C4-2B (cell line): Measurements from ENCODE around the gene SLC9C2.

Experiments
- H3K27ac ChIP-seq: fragments of 450-650 bp; 2 replicates; pipeline ENCODE4 v1.5.1; 2017
- CTCF ChIP-seq: fragments of 450-650 bp; conservative IDR thresholded peaks from 2 replicates; pipeline ENCODE4 v1.5.1; 2017; ENCODE audit warnings: mild to moderate bottlenecking
- ZFX ChIP-seq: fragments of 450-650 bp; IDR thresholded peaks from 2 replicates; pipeline ENCODE4 v1.6.1; 2017

Gene SLC9C2

GRCh38 chr1:173479649-173480048 lies 123.2 kb downstream of the SLC9C2 start:
- TF ChIP-seq ZFX = no peak
- no peak for TF ChIP-seq CTCF
- no peak overlapping the region for H3K27ac ChIP-seq

GRCh38 chr1:173478094-173478674 lies 124.7 kb downstream of the SLC9C2 start:
- H3K27ac ChIP-seq = peak overlapping the region; percentile 100
- TF ChIP-seq CTCF (no peak), ZFX (no peak)

GRCh38 chr1:173477286-173478093 lies 125.4 kb downstream of the SLC9C2 start, which contains the start of gene PRDX6:
Gene PRDX6 (plus strand): TSS chr1:173477335. CDS start chr1:173477398, 63 bp downstream.
- TF ChIP-seq CTCF (no peak), ZFX (peak; percentile 84)
- peak within 1 kb of the TSS; percentile 100 for H3K27ac ChIP-seq

GRCh38 chr1:173476665-173477285 lies 126.1 kb downstream of the SLC9C2 start:
- peak overlapping the region; percentile 100 for H3K27ac ChIP-seq
- no peak for TF ChIP-seq CTCF
- no peak for TF ChIP-seq ZFX

GRCh38 chr1:173476197-173476664 lies 126.6 kb downstream of the SLC9C2 start:
- no peak for TF ChIP-seq CTCF
- no peak for TF ChIP-seq ZFX

GRCh38 chr1:173475564-173476196 lies 127.2 kb downstream of the SLC9C2 start:
- no peak for TF ChIP-seq CTCF
- no peak for TF ChIP-seq ZFX
- H3K27ac ChIP-seq = peak overlapping the region; percentile 100

More at GRCh38 chr1:173476197-173476664, 126.6 kb downstream of the SLC9C2 start:
- peak overlapping the region; percentile 100 for H3K27ac ChIP-seq
